Activated B cell treated with CpG ODN at 0.5 μM for 24 hours (primary cell): Measurements from ENCODE around the gene TM9SF3. TPM values are rescaled to one million over a fixed set of nuclear protein-coding genes. Genes with fewer than 3 reads are reported as not detected.

Experiments
- ATAC-seq: fragments of 200-7000 bp; cut with Tn5 transposase; one replicate; pipeline ENCODE4 v1.10.0; 2021; ENCODE audit warnings: low read depth, mild to moderate bottlenecking, moderate library complexity
- CTCF ChIA-PET: fragments of 350-600 bp; sonication (Branson Sonifier 250); formaldehyde crosslinking; loops from one replicate; lab custom pipeline; 2021; ENCODE audit warnings: antibody characterized with exemption; lab: Charles Lee
- POLR2A ChIA-PET: fragments of 350-600 bp; sonication (Branson Sonifier 250); formaldehyde crosslinking; loops from one replicate; lab custom pipeline; 2021; ENCODE audit warnings: antibody characterized with exemption; lab: Charles Lee
- DNase-seq: peaks from one replicate; pipeline ENCODE4 v3.0.0; 2022
- H3K27ac Mint-ChIP-seq: one replicate; pipeline ENCODE4 v1.8.0; 2020; ENCODE audit warnings: mixed read lengths
- H3K27me3 Mint-ChIP-seq: one replicate; pipeline ENCODE4 v1.8.0; 2021; ENCODE audit warnings: mixed read lengths
- H3K36me3 Mint-ChIP-seq: one replicate; pipeline ENCODE4 v1.8.0; 2021; ENCODE audit warnings: low read depth, mixed read lengths
- H3K4me1 Mint-ChIP-seq: one replicate; pipeline ENCODE4 v1.8.0; 2021; ENCODE audit warnings: mixed read lengths
- H3K4me3 Mint-ChIP-seq: one replicate; pipeline ENCODE4 v1.8.0; 2020; ENCODE audit warnings: mild to moderate bottlenecking, mixed read lengths
- H3K9me3 Mint-ChIP-seq: one replicate; pipeline ENCODE4 v1.8.0; 2020; ENCODE audit warnings: mixed read lengths
- intact Hi-C: fragments of 100-400 bp; cut with micrococcal nuclease; formaldehyde crosslinking; loops from one replicate; pipeline ENCODE4 v1.15.1; 2024
- total RNA-seq: library from RNA; stranded (reverse); gene quantifications from 2 replicates; pipeline ENCODE4 v1.2.3, GENCODE V29; 2022
- TF ChIP-seq, protein P1 (sequence below): fragments of 200-600 bp; IDR thresholded peaks from one replicate; pipeline ENCODE4 v1.8.0; 2022; ENCODE audit warnings: antibody characterized with exemption, mild to moderate bottlenecking

The TM9SF3 gene
- total RNA-seq, 1 donor from 2014 or later = 61.7 TPM

DNA sequence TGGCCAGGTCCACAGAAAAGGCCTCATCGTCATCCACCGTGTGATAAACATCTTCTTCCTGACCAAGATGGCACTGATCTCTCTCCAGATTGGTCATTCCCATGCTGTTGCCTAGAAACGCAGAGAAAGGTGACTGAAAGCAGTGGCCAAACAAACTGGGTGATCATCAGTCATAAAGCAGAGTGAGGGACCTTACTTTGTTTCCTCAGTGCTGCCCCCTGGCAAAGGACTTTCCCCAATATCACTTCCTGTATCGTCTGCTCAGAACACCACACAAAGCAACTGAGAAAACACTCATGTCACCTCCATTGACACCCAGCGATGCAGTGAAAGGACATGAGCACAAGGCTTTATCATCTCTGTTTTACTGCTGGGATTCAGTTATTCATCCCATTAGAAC is 40.0 kb upstream of the TM9SF3 start:
- DNase-seq (no peak), ATAC-seq (peak; percentile 40)
- ChIA-PET CTCF (interaction anchor here (0.7 kb wide), 1 partner anchor 64 kb away, joined by 3 read pairs; no protein-coding TSS in a partner anchor), POLR2A (no interaction called here)
- H3K27ac Mint-ChIP-seq = peak overlapping the region; percentile 46
- peaks cover 86% of the 10 kb centered on the region for H3K36me3 Mint-ChIP-seq
- TF ChIP-seq, protein P1, sequence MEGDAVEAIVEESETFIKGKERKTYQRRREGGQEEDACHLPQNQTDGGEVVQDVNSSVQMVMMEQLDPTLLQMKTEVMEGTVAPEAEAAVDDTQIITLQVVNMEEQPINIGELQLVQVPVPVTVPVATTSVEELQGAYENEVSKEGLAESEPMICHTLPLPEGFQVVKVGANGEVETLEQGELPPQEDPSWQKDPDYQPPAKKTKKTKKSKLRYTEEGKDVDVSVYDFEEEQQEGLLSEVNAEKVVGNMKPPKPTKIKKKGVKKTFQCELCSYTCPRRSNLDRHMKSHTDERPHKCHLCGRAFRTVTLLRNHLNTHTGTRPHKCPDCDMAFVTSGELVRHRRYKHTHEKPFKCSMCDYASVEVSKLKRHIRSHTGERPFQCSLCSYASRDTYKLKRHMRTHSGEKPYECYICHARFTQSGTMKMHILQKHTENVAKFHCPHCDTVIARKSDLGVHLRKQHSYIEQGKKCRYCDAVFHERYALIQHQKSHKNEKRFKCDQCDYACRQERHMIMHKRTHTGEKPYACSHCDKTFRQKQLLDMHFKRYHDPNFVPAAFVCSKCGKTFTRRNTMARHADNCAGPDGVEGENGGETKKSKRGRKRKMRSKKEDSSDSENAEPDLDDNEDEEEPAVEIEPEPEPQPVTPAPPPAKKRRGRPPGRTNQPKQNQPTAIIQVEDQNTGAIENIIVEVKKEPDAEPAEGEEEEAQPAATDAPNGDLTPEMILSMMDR = no peak
- intact Hi-C loops = loop anchor here (1.0 kb wide), 1 partner anchor 230 kb away; no protein-coding TSS in a partner anchor
- H3K9me3 Mint-ChIP-seq = no peaks in the 10 kb centered on the region
- H3K4me1 Mint-ChIP-seq = no peaks in the 10 kb centered on the region
- no peak overlapping the region for H3K4me3 Mint-ChIP-seq
- no peaks in the 10 kb centered on the region for H3K27me3 Mint-ChIP-seq

- H3K27me3 Mint-ChIP-seq = no peaks in the 10 kb centered on the region
- no peaks in the 10 kb centered on the region for H3K9me3 Mint-ChIP-seq
- ATAC-seq (no peak), DNase-seq (no peak)
- no peak overlapping the region for H3K4me3 Mint-ChIP-seq
- peaks cover 90% of the 10 kb centered on the region for H3K36me3 Mint-ChIP-seq
- no peaks in the 10 kb centered on the region for H3K4me1 Mint-ChIP-seq
- TF ChIP-seq, protein P1 = no peak
- no peak overlapping the region for H3K27ac Mint-ChIP-seq
- intact Hi-C loops = no loop called here
- ChIA-PET POLR2A (no interaction called here), CTCF (no interaction called here)
These were observed 38.4 kb upstream of the TM9SF3 start for GRCh38 chr10:96625173-96625572.

GRCh38 chr10:96622013-96622787 is 35.4 kb upstream of the TM9SF3 start:
- Mint-ChIP-seq H3K36me3 (peaks cover 95% of the 10 kb centered on the region), H3K27ac (no peak overlapping the region), H3K9me3 (no peaks in the 10 kb centered on the region), H3K27me3 (no peaks in the 10 kb centered on the region), H3K4me3 (no peak overlapping the region), H3K4me1 (no peaks in the 10 kb centered on the region)
- no peak for ATAC-seq
- intact Hi-C loops = no loop called here
- CTCF ChIA-PET = no interaction called here
- DNase-seq = no peak
- TF ChIP-seq, protein P1 = no peak
- POLR2A ChIA-PET = no interaction called here

DNA sequence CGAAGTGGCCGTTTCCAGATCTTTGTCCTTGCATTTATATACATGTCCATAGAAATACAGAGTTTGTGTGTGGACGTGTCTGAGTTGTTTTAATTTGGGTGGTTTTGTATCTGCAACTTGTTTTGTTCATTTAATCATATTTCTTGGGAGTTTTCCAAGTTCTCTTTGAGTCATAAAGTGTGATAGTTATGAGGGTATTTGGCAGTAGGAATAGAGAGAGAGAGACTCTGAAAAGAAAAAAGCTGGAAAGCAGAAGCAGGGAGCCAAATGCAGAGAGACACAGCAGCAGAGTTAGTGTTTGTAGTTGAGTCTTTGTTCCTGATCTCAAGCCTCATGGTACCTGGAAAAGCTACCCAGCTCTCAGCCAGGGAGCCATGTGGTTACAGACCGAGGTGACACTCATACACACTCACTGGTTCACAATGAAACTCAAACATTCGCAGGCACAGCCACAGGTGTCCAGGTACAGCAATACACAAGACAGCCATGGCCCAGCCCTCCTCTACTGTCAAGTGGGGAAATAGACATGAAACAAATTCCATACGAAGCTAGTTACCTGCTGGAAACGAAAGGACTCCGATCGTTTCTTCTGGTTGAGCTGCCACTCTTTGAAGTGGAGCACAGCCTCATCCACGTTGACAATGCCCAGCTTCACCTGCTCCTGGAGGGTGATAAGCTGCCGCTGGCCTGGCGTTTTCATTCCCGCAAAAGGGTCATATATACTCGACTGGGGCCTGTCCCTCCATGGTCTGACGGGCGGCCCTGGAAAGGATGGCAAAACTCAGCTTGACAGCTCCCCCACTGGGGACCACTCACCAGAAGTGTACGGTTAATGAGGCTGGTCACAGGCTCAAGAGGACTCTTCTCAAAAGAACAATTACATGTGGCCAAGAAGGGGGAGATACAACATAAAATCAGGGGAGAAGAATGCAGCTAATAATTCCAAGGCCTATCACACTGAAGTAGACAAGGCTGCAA is 33.3 kb upstream of the TM9SF3 start:
- no peaks in the 10 kb centered on the region for H3K9me3 Mint-ChIP-seq
- TF ChIP-seq, protein P1 = no peak
- no peak overlapping the region for H3K4me3 Mint-ChIP-seq
- no peak for DNase-seq
- H3K4me1 Mint-ChIP-seq = no peaks in the 10 kb centered on the region
- intact Hi-C loops = no loop called here
- POLR2A ChIA-PET = no interaction called here
- H3K27me3 Mint-ChIP-seq = no peaks in the 10 kb centered on the region
- CTCF ChIA-PET = no interaction called here
- no peak for ATAC-seq
- peak overlapping the region; percentile 59 for H3K27ac Mint-ChIP-seq
- H3K36me3 Mint-ChIP-seq = peaks cover 95% of the 10 kb centered on the region

- ChIA-PET CTCF (no interaction called here), POLR2A (interaction anchor here (0.6 kb wide), 1 partner anchor 78 kb away, joined by 6 read pairs; no protein-coding TSS in a partner anchor)
- ATAC-seq = no peak
- H3K9me3 Mint-ChIP-seq = no peaks in the 10 kb centered on the region
- TF ChIP-seq, protein P1 = no peak
- H3K4me3 Mint-ChIP-seq = no peak overlapping the region
- H3K36me3 Mint-ChIP-seq = peaks cover 98% of the 10 kb centered on the region
- intact Hi-C loops = no loop called here
- H3K27me3 Mint-ChIP-seq = no peaks in the 10 kb centered on the region
- no peak for DNase-seq
- H3K27ac Mint-ChIP-seq = no peak overlapping the region
- H3K4me1 Mint-ChIP-seq = no peaks in the 10 kb centered on the region
These were observed 32.3 kb upstream of the TM9SF3 start for GRCh38 chr10:96619120-96619519.
